ENCODE data around the gene NFAT5.
"Not testable (repeated sequence)": the region's sequence is repeated elsewhere in the genome, so short reads cannot be mapped to it uniquely, and the experiment has no call there.

NFAT5 gene

DNA sequence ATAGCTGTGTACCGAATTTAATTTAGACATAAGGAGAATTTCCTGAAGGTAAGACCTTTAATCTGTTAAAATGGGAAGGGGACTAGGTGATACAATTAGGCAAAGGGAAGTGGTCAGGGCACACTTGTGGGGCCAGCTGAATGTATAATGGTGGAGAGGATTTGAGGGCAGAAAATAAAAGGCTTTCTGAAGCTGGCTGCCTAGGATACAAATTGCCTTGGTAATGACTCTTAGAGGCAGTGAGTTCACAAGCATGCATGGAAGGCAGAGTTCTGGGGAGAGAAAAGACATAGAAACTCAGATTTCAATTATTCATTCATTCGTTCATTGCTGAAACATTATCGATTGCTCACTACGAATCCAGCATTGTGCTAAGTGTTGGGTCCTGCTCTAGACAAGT lies 12.4 kb upstream of the NFAT5 start:
- DNase-seq (ENCODE audit: low read depth in 2 of 2): no peak

DNA sequence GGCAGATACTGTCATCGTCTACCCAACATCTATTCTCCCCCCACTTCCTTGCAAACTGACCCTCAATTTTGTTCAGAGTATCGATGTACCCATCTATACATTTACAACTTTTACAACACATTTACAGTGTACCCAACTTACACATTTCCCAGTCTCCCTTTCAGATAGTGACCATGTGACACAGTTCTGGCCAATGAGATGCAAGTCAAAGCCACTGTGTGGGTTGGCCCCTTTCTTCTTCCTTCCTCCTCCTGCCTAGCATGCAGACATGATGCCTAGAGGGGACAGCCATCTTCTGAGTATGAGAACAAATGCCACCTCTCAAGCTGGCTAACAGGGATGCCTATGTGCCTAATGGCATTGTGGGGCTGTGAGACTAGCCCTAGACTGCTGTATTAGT lies 11.3 kb upstream of the NFAT5 start:
- no peak for DNase-seq (ENCODE audit: low read depth in 2 of 2)

DNA sequence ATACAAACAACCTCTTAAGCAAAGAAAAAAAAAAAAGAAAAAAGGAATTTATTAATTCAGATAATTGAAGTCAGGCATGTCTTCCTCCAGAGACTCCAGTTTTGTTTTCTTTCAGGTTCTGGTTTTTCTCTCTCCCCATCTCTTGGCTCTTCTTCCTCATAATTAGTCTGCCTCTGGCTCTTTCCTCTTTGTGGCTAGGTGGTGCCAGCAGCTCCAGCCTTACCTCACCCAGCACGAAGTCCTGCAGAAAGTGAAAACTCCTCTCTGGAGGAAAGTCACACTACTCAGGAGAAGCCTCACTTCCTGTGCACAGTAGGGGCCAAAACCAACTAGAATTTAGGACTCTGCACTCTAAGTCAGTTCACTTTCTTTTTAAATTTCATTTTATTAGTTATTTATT lies 10.3 kb upstream of the NFAT5 start:
- no peak for DNase-seq (ENCODE audit: low read depth in 2 of 2)

DNA sequence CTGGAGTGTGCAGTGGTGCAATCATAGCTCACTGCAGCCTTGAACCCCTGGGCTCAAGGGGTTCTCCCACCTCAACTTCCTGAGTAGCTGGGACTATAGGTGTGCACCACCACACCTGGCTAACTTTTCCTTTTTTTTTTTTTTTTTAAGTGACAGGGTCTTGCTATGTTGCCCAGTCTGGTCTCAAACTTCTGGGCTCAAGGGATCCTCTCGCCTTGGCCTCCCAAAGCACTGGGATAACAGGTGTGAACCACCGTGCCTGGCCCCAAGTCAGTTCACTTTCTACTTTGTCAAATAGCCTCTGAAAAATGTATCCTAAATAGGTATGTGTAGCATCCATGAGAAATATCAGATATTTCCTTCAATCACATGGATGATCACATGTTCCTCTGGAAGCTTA lies 9.9 kb upstream of the NFAT5 start:
- DNase-seq (ENCODE audit: low read depth in 2 of 2): no peak

DNA sequence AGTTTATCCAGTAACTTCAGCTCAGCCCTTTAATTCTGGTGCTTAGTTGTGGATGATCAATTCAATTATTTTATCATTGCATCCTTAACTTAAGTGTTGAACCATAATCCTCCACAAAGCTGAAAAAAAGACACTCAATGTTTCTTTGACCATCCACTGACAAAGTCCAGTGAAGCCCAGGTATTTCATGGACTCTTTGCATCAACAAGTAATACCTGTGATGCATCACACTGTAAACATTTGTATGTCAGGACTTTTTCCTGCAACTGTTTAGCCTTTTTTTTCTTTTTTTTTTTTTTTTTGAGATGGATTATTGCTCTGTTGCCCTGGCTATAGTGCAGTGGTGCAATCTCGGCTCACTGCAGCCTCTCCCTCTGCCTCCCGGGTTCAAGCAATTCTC lies 6.6 kb upstream of the NFAT5 start:
- no peak for DNase-seq (ENCODE audit: low read depth in 2 of 2)

DNA sequence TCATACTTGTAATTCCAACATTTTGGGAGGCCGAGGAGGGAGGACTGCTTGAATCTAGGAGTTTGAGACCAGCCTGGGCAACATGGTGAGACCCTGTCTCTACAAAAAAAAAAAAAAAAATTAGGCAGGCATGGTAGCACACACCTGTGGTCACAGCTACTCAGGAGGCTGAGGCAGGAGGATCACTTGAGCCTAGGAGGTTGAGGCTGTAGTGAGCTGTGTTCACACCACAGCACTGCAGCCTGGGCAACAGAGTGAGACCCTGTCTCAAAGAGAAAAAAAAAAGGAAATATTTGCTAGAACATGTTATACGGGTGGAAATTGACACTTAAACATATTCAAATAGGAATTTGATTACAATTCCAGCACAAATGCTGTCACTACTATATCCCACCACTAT lies 4.4 kb upstream of the NFAT5 start:
- DNase-seq (ENCODE audit: low read depth in 2 of 2): not testable (repeated sequence)

DNA sequence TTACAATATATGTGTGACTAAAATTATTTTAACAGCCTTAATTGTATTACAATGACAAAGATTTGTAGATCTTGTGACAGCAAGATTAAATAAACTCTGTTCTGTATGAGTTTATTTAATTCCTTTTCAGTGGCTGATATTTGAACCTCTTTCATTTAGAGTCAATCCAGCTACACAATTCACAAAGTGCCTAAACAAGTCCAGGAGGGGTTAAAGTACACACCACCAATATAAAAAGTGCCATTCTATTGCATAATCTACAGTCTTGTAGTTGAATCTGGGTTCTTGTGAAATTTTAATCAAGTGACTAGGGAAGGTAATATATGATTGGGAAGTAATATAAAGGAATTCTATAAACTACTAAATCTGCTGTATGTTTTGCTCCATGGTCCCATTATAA lies 3.9 kb upstream of the NFAT5 start:
- no peak for DNase-seq (ENCODE audit: low read depth in 2 of 2)

DNA sequence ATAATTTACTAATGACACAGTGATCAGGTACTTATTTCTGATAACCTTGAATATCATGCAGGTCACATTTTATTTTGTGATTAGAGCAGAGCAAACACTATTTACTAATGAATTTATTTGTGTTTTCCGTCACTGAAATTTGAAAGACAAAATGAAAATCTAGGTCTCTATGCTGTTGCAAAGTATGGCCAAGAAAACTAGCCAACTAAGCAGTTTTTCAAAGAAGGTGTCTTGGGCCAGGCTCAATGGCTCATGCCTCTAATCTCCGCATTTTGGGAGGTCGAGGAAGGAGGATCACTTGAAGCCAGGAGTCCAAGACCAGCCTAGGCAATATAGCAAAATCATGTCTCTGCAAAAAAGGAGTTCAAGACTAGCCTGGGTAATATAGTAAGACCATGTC lies 3.0 kb upstream of the NFAT5 start:
- DNase-seq (ENCODE audit: low read depth in 2 of 2): no peak

DNA sequence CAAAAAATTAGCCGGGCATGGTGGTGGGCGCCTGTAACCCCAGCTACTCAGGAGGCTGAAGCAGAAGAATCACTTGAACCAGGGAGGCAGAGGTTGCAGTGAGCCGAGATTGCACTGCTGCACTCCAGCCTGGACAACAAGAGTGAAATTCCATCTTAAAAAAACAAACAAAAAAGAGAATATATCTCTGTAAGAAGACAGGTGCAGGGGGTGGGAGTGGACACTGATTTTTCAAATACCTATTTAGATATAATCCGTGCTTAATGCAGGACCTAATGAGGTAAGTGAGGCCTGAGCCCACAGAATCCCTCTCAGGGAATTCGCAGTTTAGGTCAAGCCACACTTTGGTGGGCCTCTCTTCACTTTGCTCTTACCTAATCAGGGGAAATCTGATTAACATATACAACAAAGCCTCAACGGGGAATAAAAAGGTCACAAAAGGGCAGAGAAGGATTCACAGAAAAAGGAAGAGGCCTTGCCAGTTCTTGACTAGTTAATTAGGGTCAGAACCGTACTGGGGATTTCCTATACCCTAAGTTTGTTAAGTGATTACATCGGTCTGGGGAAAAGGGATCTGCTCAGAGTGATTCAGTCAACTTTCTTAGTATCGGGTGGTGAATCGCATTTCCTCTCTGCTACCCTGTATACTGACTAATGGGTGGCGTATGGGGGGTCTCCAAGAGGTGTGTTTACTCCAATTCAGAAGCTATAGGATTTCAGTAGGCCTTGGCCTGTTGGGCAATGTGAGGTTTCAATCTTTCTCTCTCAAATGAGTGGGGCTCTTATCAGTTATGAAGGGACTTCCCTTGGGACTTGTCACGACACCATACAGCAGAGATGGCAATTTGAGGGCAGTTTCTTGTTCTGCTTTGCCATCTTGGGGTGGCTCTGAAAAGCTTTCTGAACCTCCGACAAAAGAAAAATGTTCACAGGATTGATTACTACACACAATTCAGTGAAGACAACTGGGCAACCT lies 1.9 kb upstream of the NFAT5 start:
- DNase-seq (ENCODE audit: low read depth in 2 of 2): peak; percentile 43 to 57

DNA sequence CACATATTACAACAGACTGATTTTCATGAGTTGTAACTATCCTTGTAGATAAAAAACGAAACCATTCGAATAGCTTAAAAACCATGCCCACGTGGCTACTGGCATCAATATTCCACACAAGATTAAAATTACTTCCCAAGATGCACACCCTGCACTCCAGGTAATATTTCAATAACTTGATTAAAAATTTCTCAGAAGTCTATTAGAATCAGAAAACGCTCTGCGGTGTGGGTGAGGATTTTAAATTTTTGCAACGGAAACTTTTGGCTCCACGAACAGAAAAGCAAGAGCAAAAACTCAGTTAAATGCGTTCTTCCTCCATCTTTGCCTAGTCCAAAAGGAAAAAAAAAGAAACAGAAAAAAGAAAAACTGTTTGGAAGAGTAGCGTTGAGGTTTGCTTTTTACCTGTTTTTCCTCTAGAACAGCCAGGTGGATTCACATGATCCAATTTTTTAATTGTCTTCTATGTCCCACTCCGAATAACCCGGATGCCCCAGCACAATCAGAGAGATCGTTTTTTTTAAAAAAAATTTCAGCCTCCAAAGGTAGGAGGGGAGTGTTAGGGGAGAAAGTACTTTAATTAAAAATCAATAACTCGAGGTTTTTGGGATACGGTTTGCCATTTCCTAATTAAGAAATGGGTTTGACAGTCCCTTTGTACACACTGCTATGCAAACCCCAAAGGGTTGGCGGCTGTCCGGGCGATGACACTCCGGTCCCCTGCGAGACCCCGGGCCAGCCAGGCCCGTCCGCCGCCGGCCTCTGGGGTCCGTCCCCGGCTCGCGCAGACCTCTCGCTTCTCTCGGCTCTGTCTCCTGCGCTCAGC lies 708 bp upstream of the NFAT5 start:
- no peak for DNase-seq (ENCODE audit: low read depth in 2 of 2)

DNA sequence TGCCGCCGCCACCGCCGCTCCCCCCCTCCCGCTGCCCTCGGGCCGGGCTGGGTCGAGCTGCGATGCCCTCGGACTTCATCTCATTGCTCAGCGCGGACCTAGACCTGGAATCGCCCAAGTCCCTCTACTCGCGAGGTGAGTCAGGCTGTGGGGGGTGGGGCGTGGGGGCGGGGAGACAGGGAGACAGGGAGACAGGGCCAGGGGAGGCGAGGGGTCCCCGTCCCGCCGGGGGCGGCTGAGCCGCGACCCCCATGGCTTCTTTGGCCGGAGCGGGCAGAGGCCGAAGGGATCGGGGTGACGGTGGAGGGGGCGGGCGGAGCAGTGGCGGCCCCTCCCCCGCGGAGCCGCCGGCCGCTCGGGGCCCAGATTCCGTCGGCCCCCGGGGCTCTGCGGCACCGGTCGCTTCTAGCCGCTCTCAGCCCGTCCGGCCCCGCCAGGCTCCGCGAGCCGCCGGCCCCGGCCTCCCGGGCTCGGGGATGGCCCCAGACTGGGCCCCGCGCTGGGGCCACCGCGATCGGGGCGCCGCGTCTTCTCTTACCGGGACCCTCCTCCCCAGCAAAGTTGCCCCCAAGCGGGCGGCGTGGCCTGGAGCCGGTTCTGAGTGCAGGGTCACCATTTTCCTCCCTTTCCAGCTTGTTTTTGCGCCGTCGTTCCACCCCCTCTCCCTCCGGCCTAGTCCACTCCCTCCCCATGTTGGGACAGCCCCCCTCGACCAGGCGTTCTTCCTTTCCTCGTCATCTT lies 644 bp downstream of the NFAT5 start:
- no peak for DNase-seq (ENCODE audit: low read depth in 2 of 2)

DNA sequence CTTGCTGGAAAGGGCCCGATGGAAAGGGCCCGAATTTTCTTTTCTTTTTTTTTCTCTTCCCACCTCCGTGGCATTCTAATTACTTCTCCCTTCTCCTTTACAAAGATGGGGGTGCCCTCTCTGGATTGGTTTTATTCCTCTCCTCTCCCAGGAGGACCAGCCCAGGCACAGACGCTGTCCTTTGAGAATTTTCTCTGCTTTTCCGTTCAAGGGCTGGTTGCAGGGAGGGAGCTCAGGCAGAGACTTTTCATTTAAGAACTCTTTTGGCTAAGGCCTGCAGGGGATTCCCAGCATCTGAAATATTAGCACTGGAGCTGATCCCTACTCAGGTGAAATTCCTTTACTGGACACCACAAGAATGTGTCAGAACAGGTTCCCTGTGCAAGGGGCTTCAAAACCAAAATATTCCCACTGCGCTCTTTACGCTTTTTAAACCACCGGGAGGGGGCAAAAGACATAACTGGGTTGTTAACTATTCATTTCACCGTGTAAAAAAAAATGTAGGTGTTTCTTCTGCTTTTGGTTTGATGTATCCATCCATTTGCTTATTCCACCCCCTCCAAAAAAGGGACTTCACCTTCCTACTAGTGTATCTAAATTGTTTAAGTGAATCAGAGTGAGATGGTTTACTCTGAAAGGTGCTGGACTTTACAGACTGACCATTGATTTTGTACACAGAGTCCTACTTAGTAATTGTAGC lies 1.4 kb downstream of the NFAT5 start:
- no peak for DNase-seq (ENCODE audit: low read depth in 2 of 2)

DNA sequence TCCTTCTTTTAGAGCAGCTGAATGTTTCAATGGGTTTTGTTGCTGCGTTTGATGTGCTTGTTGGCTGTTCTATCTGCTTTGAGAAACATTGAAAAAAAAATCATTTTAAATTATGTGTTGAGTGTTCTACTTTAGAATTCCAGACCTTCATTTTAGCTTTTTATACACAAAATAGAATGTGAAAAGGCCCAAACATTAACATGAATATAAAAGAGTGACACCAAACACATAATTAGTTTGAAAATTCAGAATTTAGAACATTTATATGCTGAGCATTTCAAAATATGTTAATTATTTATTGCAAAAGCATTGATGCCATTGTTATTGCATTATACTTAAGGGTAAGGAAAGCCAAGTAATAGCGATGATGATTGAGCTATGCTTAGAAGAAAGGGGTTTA lies 2.9 kb downstream of the NFAT5 start:
- no peak for DNase-seq (ENCODE audit: low read depth in 2 of 2)

DNA sequence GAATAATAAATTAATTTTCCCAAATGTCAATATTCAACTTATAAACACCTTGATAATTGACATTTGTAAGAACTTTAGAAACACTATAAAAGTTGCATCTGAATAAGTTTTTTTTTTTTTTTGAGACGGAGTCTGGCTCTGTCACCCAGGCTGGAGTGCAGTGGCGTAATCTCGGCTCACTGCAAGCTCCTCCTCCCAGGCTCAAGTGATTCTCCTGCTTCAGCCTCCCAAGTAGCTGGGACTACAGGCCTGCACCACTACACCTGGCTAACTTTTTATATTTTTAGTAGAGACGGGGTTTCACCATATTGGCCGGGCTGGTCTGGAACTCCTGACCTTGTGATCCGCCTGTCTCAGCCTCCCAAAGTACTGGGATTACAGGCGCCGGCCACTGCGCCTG lies 13.0 kb downstream of the NFAT5 start:
- DNase-seq (ENCODE audit: low read depth in 2 of 2): not testable (repeated sequence)

DNA sequence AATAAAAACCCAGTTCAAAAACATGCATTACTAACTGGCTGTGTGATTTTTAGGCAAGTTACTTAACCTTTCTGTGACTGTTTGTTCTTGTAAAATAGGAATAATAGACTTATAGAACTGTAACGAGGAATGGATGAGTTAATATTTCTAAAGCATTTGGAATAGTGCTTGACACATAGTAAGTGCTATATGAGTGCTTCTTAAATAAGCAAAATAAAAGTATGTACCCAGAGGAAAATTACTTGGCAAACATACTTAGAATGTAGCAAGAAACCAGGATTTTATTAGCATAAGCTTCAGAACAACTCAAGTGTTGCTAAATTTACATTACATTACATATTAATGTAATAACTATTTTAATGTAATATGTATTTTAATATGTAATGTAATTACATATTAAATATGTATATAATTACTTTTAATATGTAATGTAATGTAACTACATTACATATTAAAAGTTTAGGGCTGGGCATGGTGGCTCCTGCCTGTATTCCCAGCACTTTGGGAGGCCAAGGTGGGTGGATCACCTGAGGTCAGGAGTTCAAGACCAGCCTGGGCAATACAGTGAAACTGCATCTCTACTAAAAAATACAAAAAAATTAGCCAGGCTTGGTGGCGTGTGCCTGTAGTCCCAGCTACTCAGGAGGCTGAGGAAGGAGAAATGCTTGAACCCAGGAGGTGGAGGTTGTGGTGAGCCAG lies 14.2 kb downstream of the NFAT5 start:
- no peak for DNase-seq (ENCODE audit: low read depth in 2 of 2)

DNA sequence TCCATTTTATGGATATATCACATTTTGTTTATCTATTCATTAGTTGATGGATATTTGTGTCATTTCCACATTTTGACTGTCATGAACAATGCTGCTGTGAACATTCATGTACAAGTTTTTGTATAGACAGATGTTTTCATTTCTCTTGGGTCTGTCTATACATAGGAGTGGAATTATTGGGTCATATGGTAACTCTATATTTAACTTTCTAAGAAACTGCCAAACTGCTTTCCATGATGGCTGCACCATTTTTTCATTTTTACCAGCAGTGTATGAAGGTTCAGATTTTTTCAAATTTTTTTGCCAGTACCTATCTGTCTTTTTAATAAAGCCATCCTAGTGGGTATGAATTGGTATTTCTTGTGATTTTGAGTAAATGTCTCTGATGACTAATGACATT lies 15.5 kb downstream of the NFAT5 start:
- no peak for DNase-seq (ENCODE audit: low read depth in 2 of 2)

DNA sequence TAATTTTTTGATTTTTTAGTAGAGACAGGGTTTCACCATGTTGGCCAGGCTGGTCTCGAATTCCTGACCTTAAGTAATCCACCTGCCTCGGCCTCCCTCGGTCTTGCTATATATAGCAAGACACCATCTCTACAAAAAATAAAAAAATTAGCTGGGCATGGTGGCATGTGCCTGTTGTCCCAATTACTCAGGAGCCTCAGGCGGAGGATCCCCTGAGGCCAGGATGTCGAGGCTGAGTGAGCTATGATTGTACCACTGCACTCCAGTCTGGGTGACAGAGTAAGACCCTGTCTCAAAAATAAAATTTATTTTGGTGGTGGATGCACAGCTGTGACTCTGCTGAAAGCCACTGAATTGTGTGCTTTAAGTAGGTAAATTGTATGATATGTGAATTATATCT lies 18.7 kb downstream of the NFAT5 start:
- not testable (repeated sequence) for DNase-seq (ENCODE audit: low read depth in 2 of 2)

DNA sequence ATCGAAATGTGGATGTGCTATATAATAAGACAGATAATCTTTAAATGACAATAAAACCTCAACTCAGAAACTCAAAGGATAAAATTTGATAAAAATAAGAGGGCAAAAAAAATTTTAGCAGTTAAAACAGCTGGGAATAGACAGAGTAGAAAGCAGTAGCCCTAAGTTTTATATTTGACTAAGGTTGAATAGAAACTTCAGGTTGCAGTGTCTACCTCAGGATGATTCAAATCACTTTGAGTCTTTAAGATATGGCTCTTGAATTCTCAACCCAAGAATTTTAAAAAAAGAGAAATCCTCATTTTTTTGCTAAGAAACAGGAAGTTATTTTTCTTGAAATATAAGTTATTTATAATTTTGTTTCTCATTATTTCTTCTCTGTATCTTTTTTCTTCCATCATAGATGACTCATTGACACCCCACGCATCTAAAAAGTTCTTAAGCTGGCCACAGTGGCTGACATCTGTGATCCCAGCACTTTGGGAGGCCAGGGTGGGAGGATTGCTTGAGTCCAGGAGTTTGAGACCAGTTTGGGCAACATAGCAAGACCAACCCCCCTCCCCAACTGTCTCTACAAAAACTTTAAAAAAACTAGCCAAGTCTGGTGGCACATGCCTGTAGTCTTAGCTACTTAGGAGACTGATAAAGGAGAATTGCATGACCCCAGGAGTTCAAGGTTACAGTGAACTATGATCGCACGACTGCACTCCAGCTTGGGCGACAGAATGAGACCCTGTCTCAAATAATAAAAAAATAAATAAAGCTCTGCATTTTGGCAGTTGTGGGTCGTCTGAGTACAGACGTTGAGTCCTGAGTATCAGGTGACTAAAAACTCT lies 23.9 kb downstream of the NFAT5 start:
- no peak for DNase-seq (ENCODE audit: low read depth in 2 of 2)

DNA sequence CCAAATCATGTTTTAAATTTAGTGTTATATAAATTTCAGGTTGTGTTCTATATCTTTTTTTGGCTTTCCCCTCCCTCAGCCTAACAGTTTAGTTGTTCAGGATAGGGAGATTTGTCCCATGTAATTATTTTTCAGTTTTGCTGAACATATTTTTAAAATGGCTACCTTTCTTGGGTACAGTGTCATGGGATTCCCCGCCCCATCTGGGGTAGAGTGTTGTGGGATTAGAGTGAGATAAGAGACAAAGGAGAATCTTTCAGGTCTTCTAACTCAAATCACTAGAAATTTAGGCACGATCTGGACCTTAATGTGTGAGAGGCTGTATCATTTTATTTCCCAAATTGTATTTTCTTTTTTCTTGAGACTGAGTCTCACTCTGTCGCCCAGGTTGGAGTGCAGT lies 24.8 kb downstream of the NFAT5 start:
- DNase-seq (ENCODE audit: low read depth in 2 of 2): no peak

DNA sequence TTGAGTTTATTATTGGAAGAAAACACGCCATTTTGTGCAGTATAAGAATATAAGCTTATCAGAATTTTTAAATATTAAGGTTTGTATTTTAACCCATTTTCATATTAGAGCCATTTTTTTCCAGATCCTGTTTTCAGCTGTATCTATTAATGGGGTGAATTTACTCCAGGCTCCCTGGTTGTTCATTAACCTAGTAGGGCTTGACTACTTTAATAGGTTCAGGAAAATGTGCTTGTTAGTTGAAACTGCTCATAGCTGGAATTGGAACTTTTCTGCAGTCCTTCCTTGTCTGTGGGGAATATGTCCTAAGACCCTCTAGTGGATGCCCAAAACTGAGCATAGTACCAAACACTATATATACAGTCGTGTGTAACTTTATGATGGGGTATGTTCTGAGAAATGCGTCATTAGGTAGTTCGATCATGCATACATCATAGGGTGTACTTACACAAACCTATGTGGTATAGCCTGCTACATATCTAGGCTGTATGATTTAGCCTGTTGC lies 28.0 kb downstream of the NFAT5 start:
- DNase-seq (ENCODE audit: low read depth in 2 of 2): no peak

Measured in activated CD4-positive, alpha-beta T cell treated with anti-CD3 and anti-CD28 coated beads for 24 hours (primary cell).